Neural cell (in vitro differentiated cells): ENCODE results near the gene TPD52L2. TPM values are rescaled to one million over a fixed set of nuclear protein-coding genes. Genes with fewer than 3 reads are reported as not detected.

ENCODE experiments used
- H2AFZ ChIP-seq: fragments of 200-600, 300-800 bp; sonication (generic), shearing (Covaris generic); 2 replicates; pipeline ENCODE4 v1.6.0; 2014; ENCODE audit warnings: low read depth, mild to moderate bottlenecking, antibody characterized with exemption, low read length, moderate library complexity
- H3F3A ChIP-seq: fragments of 200-600 bp; shearing (Covaris generic); 2 replicates; pipeline ENCODE4 v1.6.1; 2016; ENCODE audit warnings: mild to moderate bottlenecking, moderate library complexity, mixed read lengths, antibody characterized with exemption, low read length; ENCODE audit not compliant: insufficient read depth, poor library complexity, severe bottlenecking
- H3K27ac ChIP-seq: fragments of 200-600, 300-800 bp; sonication (generic), shearing (Covaris generic); 2 replicates; pipeline ENCODE4 v1.5.1; 2014; ENCODE audit warnings: mild to moderate bottlenecking, low read length, moderate library complexity
- H3K27me3 ChIP-seq: fragments of 300-800, 200-600 bp; sonication (generic), shearing (Covaris generic); 2 replicates; pipeline ENCODE4 v1.6.0; 2014; ENCODE audit warnings: mild to moderate bottlenecking, low read depth, low read length, moderate library complexity; ENCODE audit not compliant: insufficient read depth
- H3K36me3 ChIP-seq: fragments of 300-800, 200-600 bp; sonication (generic), shearing (Covaris generic); 2 replicates; pipeline ENCODE4 v1.5.1; 2014; ENCODE audit warnings: mild to moderate bottlenecking, antibody characterized with exemption, low read length, moderate library complexity; ENCODE audit not compliant: insufficient read depth
- H3K4me2 ChIP-seq: fragments of 300-800, 200-600 bp; sonication (generic), shearing (Covaris generic); 2 replicates; pipeline ENCODE4 v1.6.0; 2014; ENCODE audit warnings: mild to moderate bottlenecking, low read length
- H3K4me3 ChIP-seq: fragments of 300-800, 200-600 bp; sonication (generic), shearing (Covaris generic); 2 replicates; pipeline ENCODE4 v1.5.1; 2014; ENCODE audit warnings: mild to moderate bottlenecking, low read length, moderate library complexity
- H3K79me2 ChIP-seq: fragments of 200-600 bp; shearing (Covaris generic); replicated peaks from 2 replicates; pipeline ENCODE4 v1.6.0; 2014; ENCODE audit warnings: mild to moderate bottlenecking, low read length, moderate library complexity; ENCODE audit not compliant: insufficient read depth
- H3K9ac ChIP-seq: fragments of 300-800, 200-600 bp; sonication (generic), shearing (Covaris generic); 2 replicates; pipeline ENCODE4 v1.6.1; 2016; ENCODE audit warnings: mild to moderate bottlenecking, low read length, mixed read lengths
- H3K9me2 ChIP-seq: fragments of 200-600 bp; shearing (Covaris generic); 2 replicates; pipeline ENCODE4 v1.6.1; 2016; ENCODE audit warnings: mild to moderate bottlenecking, low read length, mixed read lengths; ENCODE audit not compliant: insufficient read depth
- H3K9me3 ChIP-seq: fragments of 200-600, 300-800 bp; sonication (generic), shearing (Covaris generic); 2 replicates; pipeline ENCODE4 v1.6.1; 2016; ENCODE audit warnings: mild to moderate bottlenecking, mixed run types, low read length, moderate library complexity, mixed read lengths
- H4K20me1 ChIP-seq: fragments of 200-600 bp; shearing (Covaris generic); 2 replicates; pipeline ENCODE4 v1.6.1; 2016; ENCODE audit warnings: mild to moderate bottlenecking, mixed run types; ENCODE audit not compliant: insufficient read depth
- CTCF ChIP-seq: fragments of 450-650 bp; IDR thresholded peaks from 2 replicates; pipeline ENCODE4 v1.5.1; 2014; ENCODE audit warnings: antibody characterized with exemption, mild to moderate bottlenecking, moderate library complexity; ENCODE audit not compliant: poor library complexity, severe bottlenecking
- EP300 ChIP-seq: fragments of 450-650 bp; conservative IDR thresholded peaks from 2 replicates; pipeline ENCODE4 v1.6.1; 2014; ENCODE audit warnings: antibody characterized with exemption, mild to moderate bottlenecking, moderate library complexity; ENCODE audit not compliant: poor library complexity, severe bottlenecking
- EZH2 ChIP-seq: fragments of 200-600, 300-800 bp; shearing (Covaris generic), sonication (generic); IDR thresholded peaks from 2 replicates; pipeline ENCODE4 v1.6.1; 2014; ENCODE audit warnings: antibody characterized with exemption, low read length, borderline replicate concordance, mild to moderate bottlenecking; ENCODE audit not compliant: insufficient read depth, poor library complexity, severe bottlenecking
- MXI1 ChIP-seq: fragments of 450-650 bp; conservative IDR thresholded peaks from 2 replicates; pipeline ENCODE4 v1.6.1; 2014; ENCODE audit warnings: antibody characterized with exemption, mild to moderate bottlenecking; ENCODE audit not compliant: poor library complexity, severe bottlenecking
- POLR2AphosphoS5 ChIP-seq: IDR thresholded peaks from 2 replicates; pipeline ENCODE4 v1.6.1; 2012
- RAD21 ChIP-seq: fragments of 450-650 bp; conservative IDR thresholded peaks from 2 replicates; pipeline ENCODE4 v1.6.1; 2014; ENCODE audit warnings: antibody characterized with exemption, mild to moderate bottlenecking, moderate library complexity
- REST ChIP-seq: IDR thresholded peaks from 2 replicates; pipeline ENCODE4 v1.6.1; 2012; ENCODE audit warnings: borderline replicate concordance
- SMC3 ChIP-seq: fragments of 450-650 bp; conservative IDR thresholded peaks from 2 replicates; pipeline ENCODE4 v1.6.1; 2014; ENCODE audit warnings: antibody characterized with exemption, mild to moderate bottlenecking, moderate library complexity; ENCODE audit not compliant: poor library complexity
- TAF1 ChIP-seq: IDR thresholded peaks from 2 replicates; pipeline ENCODE4 v1.6.1; 2012; ENCODE audit warnings: low read depth
- polyA plus RNA-seq: library from polyadenylated mRNA; depleted of rRNA; stranded (reverse); fragments of >200 nt; gene quantifications from 2 replicates; pipeline ENCODE4 v1.2.3, GENCODE V29; 2014

The TPD52L2 gene
- polyA plus RNA-seq, 1 donor from 2014 or later: 142 TPM

GRCh38 chr20:63884506-63885263 lies 19.6 kb downstream of the TPD52L2 start:
- Histone ChIP-seq H3K27me3 (no peaks in the 10 kb centered on the region), H3K4me3 (no peak overlapping the region), H2AFZ (no peak overlapping the region), H3K9me2 (no peaks in the 10 kb centered on the region), H3F3A (no peaks in the 10 kb centered on the region), H3K9ac (no peak overlapping the region), H3K36me3 (no peaks in the 10 kb centered on the region), H4K20me1 (no peaks in the 10 kb centered on the region), H3K9me3 (no peaks in the 10 kb centered on the region), H3K79me2 (no peaks in the 10 kb centered on the region), H3K27ac (no peak overlapping the region), H3K4me2 (no peak overlapping the region)
- TF ChIP-seq EP300 (no peak), EZH2 (no peak), MXI1 (no peak), POLR2AphosphoS5 (no peak), REST (no peak), SMC3 (no peak), RAD21 (no peak), CTCF (no peak), TAF1 (no peak)

- H3K9me2 ChIP-seq: no peaks in the 10 kb centered on the region
- no peak overlapping the region for H3K9ac ChIP-seq
- H3K27ac ChIP-seq: no peak overlapping the region
- H3F3A ChIP-seq: no peaks in the 10 kb centered on the region
- H2AFZ ChIP-seq: no peak overlapping the region
- no peak overlapping the region for H3K4me2 ChIP-seq
- no peaks in the 10 kb centered on the region for H3K9me3 ChIP-seq
- no peaks in the 10 kb centered on the region for H4K20me1 ChIP-seq
- no peaks in the 10 kb centered on the region for H3K27me3 ChIP-seq
- no peaks in the 10 kb centered on the region for H3K79me2 ChIP-seq
- no peak overlapping the region for H3K4me3 ChIP-seq
- no peak for TF ChIP-seq TAF1
- H3K36me3 ChIP-seq: no peaks in the 10 kb centered on the region
Observed at GRCh38 chr20:63885264-63886053, 20.4 kb downstream of the TPD52L2 start.
